G401 (cell line): ENCODE data around the gene PPL. TPM values are rescaled to one million over a fixed set of nuclear protein-coding genes. Genes with fewer than 3 reads are reported as not detected.
"Not testable (repeated sequence)": the region's sequence is repeated elsewhere in the genome, so short reads cannot be mapped to it uniquely, and the experiment has no call there.

Experiments
- DNase-seq: peaks from one replicate; pipeline ENCODE4 v3.0.0-alpha.2; 2015; ENCODE audit warnings: low spot score
- in situ Hi-C: cut with HindIII; loops from 2 replicates; pipeline ENCODE4 v1.10.0; 2016; ENCODE audit warnings: low sequenced_read_pairs, mixed read lengths
- total RNA-seq: library from RNA; depleted of rRNA; stranded (reverse); fragments of >200 nt; shearing (Covaris generic); gene quantifications from 2 replicates; pipeline ENCODE4 v1.2.3, GENCODE V29; 2014; rRNA removed

PPL gene, protein sequence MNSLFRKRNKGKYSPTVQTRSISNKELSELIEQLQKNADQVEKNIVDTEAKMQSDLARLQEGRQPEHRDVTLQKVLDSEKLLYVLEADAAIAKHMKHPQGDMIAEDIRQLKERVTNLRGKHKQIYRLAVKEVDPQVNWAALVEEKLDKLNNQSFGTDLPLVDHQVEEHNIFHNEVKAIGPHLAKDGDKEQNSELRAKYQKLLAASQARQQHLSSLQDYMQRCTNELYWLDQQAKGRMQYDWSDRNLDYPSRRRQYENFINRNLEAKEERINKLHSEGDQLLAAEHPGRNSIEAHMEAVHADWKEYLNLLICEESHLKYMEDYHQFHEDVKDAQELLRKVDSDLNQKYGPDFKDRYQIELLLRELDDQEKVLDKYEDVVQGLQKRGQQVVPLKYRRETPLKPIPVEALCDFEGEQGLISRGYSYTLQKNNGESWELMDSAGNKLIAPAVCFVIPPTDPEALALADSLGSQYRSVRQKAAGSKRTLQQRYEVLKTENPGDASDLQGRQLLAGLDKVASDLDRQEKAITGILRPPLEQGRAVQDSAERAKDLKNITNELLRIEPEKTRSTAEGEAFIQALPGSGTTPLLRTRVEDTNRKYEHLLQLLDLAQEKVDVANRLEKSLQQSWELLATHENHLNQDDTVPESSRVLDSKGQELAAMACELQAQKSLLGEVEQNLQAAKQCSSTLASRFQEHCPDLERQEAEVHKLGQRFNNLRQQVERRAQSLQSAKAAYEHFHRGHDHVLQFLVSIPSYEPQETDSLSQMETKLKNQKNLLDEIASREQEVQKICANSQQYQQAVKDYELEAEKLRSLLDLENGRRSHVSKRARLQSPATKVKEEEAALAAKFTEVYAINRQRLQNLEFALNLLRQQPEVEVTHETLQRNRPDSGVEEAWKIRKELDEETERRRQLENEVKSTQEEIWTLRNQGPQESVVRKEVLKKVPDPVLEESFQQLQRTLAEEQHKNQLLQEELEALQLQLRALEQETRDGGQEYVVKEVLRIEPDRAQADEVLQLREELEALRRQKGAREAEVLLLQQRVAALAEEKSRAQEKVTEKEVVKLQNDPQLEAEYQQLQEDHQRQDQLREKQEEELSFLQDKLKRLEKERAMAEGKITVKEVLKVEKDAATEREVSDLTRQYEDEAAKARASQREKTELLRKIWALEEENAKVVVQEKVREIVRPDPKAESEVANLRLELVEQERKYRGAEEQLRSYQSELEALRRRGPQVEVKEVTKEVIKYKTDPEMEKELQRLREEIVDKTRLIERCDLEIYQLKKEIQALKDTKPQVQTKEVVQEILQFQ (N-terminal part only)
- total RNA-seq = 33.2 and 41.0 TPM in 2 replicates

DNA sequence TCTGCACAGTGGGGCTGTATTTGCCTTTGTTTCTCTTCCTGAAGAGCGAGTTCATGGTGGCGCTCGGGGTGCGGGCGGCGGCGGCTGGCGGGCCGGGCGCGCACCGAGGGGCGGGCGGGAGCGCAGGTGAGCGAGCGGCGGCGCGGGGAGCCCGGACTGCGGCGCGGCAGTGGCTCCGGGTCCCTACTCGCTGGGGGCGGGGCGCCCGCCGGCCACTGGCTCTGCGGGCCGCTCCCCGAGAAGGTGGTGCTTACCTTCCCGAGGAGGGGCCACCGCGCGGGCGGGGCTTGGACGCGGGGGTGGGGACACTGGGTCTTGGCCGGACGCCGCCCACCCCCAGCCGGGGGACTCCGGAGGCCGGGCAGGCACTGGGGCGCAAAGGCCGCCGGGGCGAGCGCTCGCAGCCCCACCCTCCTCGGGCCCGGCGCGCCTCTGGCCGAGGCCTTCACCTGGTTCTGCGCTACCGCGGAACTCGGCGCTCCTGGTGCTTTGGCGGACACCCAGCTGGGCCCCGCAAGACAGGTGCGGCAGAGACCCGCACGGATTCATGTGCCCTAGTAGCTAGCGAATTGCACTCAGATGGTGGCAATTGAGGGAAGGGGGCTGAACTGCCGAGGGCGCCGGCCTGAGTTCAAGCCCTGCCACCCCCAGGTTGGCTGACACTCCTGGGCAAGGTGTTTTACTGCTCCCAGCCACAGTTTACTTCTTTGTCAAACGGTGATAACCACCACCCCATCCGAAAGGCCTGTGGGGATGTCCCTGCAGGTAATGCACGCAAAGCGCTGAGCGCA lies at the start of gene PPL:
Gene PPL (minus strand): TSS at position 158 of the 791 bp plus-strand sequence. CDS start 103 bp downstream, at position 55.
- in situ Hi-C loops = no loop called here
- DNase-seq = peak; percentile 65

DNA sequence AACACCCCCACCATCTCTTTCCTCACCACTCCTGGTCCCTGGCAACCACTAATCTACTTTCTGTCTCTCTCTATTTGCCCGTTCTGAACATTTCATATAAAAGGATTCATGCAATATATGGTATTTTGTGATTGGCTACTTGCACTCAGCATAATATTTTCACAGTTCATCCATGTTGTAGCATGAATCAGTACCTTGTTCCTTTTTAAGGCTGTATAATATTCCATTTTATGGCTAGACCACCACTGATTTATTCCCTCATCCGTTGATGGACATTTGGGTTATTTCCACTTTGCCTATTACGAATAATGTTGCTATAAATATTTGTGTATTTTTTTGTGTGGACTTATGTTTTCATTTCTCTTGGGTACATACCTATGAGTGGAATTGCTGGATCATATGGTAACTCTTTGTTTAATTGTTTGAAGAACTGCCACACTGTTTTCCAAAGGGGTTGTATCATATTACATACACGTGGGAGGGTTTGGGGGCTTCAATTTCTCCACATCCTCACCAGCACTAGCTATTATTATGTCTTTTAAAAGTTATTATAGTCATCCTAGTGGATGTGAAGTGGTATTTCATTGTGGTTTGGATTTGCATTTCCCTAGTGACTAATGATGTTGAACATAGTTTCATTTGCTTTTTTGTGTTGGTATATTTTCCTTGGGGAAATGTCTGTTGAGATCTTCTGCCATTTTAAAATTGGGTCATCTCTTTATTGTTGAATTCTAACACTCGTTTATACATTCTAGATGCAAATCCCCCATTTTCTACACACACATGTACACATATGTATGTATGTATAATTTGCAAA lies 47.4 kb upstream of the PPL start:
- no peak for DNase-seq
- in situ Hi-C loops = no loop called here

DNA sequence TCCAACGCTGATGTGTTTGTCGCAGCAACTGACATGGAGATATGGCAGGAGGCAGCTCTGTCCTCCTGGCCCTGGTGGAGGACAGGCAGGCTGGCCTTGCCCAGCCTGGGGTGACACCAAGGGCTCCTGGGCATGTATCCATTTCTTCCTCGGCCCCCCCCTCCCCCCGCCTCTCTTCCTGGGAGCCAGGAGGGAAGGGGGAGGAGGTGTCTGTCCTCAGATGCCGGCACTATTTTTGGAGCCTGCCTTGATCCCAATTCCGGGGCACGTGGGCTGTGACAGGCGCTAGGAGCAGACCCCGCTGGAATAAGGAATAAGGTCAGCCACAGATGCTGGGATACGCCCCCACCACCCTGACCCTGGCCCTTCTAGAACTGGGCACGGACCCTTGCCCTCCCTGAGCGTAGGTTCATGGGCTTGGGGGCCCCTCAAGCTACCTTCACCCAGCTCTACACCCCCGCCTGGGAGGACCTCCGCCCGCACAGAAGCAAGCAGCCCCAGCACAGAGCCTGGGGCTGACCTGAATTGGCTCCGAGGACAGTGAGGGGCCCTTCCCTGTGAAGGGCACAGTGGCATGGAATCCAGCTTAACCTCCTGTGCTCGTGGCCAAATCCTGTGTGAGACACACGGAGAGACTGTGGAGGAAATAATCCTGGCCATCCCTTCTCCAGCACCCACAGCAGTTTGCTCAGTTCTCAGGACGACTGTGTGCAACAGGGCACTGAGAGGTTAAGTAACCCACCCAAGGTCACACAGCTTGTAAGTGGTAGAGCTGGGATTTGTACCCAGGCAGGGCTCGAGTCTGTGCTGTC lies 45.3 kb upstream of the PPL start:
- DNase-seq = peak; percentile 38
- in situ Hi-C loops = no loop called here

DNA sequence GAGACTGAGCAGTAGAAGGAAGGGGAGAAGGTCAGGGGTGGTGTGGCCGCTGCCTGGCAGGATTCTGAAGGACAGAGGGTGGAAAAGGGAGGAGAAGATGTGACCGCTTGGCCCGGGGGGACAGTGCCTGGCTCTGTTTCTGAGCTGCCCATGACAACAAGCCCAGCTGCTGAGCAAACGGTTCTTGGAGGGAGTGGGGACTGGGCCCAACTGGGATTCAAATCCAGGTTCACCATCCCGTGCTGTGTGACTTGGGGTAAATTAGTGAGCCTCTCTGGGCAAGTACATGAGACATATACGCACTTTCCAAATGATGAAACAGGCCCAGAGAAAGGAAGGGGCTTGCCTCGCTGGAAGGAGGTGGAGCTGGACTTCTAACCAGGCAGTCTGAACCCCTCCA lies 44.5 kb upstream of the PPL start:
- DNase-seq = no peak
- in situ Hi-C loops = no loop called here

DNA sequence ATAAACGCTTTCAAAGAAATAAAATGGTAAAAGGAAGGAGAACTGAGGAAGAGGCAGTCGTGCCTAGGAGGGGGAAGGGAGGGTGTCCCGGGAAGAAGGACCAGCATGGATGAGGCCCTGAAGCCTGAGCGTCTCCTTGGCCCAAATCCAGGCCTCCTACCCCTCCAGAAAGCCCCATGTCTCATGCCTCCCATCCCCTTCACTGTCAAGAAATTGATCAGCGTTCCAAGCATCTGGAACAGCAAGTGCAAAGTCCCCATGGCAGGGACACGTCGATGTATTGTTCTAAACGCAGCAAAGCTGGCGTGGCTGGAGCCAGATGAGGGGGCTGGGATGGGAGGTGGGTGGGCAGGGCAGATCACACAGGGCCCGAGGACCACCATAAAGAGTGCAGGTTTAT lies 43.7 kb upstream of the PPL start:
- DNase-seq = no peak
- in situ Hi-C loops = no loop called here

DNA sequence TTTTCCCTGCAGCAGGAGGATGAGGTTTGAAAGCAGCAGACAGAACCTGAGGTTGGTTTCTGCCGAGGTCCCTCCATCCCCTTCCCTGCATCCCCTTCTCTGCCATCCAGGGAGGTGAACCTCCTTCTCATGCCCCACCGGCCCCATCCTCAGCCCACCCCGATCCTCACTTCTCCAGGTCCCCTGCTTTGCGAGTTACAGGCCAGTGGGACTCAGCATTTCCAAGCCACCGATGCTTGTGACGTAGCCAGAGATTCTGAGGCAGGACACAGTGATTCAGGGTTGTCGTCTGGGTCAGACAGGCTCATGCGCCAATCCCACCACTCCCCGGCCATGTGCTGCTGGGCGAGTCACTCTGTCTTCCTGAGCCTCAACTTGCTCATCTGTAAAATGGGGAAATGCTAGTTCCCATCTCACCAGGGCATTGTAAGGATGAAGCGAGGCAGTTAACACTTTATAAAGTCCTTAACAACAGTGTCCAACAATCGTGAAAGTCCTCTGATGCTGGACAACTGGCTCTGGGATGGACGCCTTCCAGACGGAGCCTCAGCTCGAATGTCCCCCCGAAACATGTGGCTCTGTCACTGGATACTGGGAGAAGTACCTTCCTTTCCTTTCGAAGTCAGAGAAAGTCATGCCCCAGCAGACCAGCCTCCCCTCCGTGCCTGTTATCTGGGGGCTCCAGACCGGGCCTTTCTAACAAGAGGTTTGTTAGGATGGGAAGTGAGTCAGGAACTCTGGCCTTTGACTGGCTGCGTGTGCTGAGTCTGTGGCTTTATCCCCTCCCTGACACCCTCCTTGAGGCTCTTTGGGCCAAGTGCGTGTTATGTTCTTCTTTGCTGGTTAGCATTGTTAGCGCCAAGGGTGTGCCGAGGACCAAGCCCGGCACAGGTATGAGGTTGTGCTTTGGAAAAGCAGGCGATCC lies 43.0 kb upstream of the PPL start:
- no peak for DNase-seq
- in situ Hi-C loops = no loop called here

DNA sequence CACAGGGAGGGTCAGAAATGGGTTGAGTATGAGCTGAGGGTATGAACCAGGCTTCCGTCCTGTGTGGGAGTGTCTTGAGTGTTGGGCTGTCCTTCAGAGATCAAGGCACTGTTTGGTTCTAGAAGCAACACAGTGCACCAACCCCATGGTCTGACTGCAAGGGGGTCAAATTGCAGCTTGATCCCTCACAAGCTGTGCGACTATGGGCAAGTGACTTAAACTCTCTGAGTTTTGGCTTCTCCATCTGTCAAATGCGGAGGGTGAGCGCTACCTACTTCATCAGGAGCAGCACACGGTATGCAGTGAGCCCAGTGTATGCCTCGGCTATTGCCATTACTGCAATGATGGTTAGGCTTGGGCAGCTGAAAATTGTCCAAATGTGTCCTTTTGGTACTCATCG lies 42.2 kb upstream of the PPL start:
- in situ Hi-C loops = no loop called here
- no peak for DNase-seq

DNA sequence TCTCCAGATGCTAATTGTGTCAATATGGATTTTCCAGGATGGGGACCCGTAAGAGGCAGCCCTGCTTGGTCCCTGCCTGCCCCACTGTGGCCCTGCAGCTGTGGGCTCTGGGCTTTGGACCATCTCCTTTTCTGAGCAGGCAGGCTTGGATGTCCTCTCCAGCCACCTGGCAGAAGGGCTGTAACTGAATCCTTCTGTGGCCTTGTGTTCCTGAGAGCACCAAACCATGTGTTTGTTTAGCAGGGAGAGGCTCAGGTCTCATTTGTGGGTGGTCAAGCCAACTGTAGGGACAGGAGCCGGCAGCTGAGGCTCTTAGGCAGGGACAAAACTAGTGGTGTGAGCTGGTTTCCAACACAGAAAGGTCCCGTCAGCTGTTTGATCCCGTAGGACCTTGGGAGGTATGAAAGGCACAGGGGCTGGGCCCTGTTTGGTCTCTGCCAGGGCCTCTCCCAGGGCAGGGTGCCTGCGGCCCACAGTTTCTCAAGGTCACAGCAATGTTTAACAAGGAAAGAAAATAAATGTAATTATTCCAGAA lies 39.7 kb upstream of the PPL start:
- in situ Hi-C loops = no loop called here
- DNase-seq = no peak

DNA sequence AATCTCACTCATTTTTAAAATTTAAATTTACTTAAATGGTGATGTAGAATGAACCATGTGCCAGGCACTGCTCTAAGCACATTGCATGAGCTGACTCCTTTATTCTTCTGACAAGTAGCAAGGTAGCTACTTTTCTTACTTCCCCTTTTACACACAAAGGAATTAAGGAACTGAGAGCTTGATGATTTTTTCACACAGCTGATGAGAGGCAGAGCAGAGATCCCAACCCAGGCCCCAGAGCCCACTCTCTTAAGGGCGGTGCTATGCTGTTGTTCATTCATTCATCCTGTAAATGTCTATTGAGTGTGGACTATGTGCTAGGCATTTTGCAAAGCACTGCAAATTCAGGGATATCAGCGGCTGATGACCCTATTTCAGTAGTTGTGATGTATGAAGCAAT lies 39.1 kb upstream of the PPL start:
- DNase-seq = no peak
- in situ Hi-C loops = no loop called here

DNA sequence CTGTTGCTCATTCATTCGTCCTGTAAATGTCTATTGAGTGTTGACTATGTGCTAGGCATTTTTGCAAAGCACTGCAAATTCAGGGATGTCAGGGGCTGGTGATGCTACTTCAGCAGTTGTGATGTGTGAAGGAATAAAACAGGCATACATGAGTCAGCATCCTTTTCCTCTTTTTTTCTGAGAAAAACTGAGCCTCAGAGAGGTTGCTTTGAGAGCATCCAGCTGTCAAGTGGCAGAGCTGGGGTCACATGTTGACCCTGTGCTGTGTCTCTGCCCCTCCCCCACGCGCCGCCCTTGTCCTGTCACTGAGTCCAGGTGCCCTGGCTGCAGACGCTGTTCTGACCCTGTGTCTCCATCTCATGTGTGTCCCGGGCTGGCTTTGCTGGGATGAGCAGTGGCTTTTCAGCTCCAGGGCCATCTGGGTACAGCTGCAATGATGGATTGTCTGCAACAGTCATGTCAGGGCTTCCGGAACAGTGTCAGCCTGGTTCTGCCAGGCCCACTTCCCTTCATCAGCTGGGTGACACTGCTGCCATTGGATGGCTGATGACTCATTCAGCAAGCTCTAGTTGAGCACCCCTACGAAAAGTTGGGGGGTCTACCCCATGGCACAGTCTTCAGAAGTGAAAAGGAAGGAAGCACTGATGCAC lies 36.1 kb upstream of the PPL start:
- DNase-seq = no peak
- in situ Hi-C loops = no loop called here

DNA sequence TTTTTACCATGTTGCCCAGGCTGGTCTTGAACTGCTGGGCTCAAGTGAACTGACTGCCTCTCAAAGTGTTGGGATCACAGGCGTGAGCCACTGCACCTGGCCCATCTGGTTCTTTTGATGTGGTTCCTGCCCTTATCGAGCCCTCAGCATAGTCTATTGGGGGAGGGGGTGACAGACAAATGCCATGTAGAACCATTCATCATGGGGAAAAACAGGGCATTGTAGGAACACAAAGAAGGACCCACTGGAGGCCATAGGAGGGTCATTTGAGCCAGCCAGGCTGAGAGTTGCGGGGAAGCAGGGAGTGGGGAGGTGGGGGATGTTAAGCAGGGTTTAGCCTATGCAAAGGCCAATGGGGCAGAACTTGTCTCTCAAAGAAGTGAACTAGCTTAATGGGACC lies 33.1 kb upstream of the PPL start:
- in situ Hi-C loops = no loop called here

DNA sequence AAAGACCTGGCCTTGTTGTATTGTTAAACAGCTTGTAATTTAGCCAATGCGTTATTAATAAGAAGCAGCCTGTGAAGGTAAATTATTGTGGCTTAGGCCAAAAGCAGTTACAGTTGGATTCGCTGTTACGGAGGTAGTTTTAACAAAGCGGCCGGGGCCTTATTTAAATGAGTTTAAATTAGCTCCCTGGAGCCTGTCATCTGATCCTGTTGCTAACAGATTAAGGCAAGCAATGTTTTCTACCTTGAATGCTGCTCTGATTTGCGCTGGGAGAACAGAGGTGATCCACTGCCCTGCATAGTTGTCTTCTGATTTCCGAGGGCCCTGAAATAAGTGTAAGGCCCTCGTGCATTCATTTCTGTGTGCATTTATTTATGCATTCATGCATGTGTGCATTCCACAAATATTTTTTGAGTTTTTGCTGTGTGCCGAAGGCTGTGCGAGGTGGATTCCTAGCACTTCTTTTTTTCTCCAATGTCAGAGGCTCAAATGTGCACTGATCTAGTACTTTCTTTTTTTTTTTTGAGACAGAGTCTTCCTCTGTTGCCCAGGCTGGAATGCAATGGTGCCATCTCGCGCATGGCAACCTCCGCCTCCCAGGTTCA lies 32.0 kb upstream of the PPL start:
- DNase-seq = no peak
- in situ Hi-C loops = no loop called here

More for the DNA sequence above, 33.1 kb upstream of the PPL start:
- DNase-seq = no peak

DNA sequence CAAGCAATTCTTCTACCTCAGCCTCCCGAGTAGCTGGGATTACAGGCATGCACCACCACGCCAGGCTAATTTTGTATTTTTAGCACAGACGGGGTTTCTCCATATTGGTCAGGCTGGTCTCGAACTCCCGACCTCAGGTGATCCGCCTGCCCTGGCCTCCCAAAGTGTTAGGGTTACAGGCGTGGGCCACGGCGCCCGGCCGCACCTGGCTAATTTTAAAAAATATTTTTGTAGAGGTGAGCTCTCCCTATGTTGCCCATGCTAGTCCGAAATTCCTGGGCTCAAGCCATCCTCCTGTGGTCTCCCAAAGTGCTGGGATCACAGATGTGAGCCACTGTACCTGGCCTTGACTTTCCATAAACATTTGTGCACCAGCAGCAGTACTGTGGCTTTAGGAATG lies 31.3 kb upstream of the PPL start:
- in situ Hi-C loops = not testable (repeated sequence)

DNA sequence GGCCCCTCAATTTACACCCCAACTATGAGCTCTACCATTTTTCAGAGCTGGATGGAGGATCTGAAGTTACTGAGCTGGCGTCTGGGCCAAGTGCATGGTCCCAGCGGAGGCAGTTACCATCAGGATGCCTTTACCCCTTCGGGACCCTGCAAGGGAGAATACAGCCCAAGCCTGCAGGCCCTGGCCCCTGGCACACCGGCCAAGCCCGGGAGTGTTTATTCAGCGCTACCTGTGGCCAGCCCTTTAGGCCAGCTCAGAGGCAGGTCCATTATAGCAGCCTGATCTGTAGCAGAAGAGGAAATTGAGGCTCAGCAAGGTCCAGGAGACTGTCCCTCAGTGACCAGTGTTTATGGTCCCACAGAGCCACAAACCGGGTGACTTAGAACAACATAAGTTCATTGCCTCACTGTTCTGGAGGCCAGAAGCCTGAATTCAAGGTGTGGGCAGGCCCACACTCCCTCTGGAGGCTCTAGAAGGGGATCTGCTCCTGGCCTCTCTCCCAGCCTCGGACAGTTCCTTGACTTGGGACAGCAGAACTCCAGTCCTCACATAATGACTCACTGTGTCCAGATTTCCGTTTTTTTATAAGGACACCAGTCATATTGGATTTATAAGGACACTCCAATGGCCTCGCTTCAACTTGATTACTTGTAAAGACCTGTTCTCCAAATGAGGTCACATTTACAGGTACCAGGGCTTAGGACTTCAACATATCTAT lies 29.9 kb upstream of the PPL start:
- in situ Hi-C loops = no loop called here
- DNase-seq = no peak

More for the DNA sequence above, 31.3 kb upstream of the PPL start:
- DNase-seq = not testable (repeated sequence)
